Measurements from ENCODE around the gene EPO.

Gene EPO

GRCh38 chr7:100686822-100687211 lies 33.5 kb upstream of the EPO start:
- in situ Hi-C loops (cut with MboI; ENCODE audit: low pct_unique_long_range_greater_than_20kb, low sequenced_read_pairs, unreplicated experiment) = no loop called here
- TF ChIP-seq CTCF (IDR thresholded peaks at IDR 0.05; ENCODE audit: extremely low read depth, insufficient read depth, missing control alignments) = no peak
- DNase-seq (ENCODE audit: low spot score) = no peak

- in situ Hi-C loops (cut with MboI; ENCODE audit: low pct_unique_long_range_greater_than_20kb, low sequenced_read_pairs, unreplicated experiment) = no loop called here
- no peak for TF ChIP-seq CTCF (IDR thresholded peaks at IDR 0.05; ENCODE audit: extremely low read depth, insufficient read depth, missing control alignments)
These were observed 33.0 kb upstream of the EPO start for GRCh38 chr7:100687261-100687660.

GRCh38 chr7:100687751-100688300 lies 32.4 kb upstream of the EPO start:
- in situ Hi-C loops (cut with MboI; ENCODE audit: low pct_unique_long_range_greater_than_20kb, low sequenced_read_pairs, unreplicated experiment) = no loop called here
- no peak for TF ChIP-seq CTCF (IDR thresholded peaks at IDR 0.05; ENCODE audit: extremely low read depth, insufficient read depth, missing control alignments)
- no peak for DNase-seq (ENCODE audit: low spot score)

More at GRCh38 chr7:100687261-100687660, 33.0 kb upstream of the EPO start:
- DNase-seq (ENCODE audit: low spot score) = no peak

- TF ChIP-seq CTCF (IDR thresholded peaks at IDR 0.05; ENCODE audit: extremely low read depth, insufficient read depth, missing control alignments) = no peak
- no peak for DNase-seq (ENCODE audit: low spot score)
- in situ Hi-C loops (cut with MboI; ENCODE audit: low pct_unique_long_range_greater_than_20kb, low sequenced_read_pairs, unreplicated experiment) = no loop called here
These were observed 31.9 kb upstream of the EPO start for GRCh38 chr7:100688326-100688860.

- no peak for TF ChIP-seq CTCF (IDR thresholded peaks at IDR 0.05; ENCODE audit: extremely low read depth, insufficient read depth, missing control alignments)
- in situ Hi-C loops (cut with MboI; ENCODE audit: low pct_unique_long_range_greater_than_20kb, low sequenced_read_pairs, unreplicated experiment) = no loop called here
These were observed 30.8 kb upstream of the EPO start for GRCh38 chr7:100689230-100690135.

GRCh38 chr7:100691676-100692577 lies 28.3 kb upstream of the EPO start:
- peak; percentile 92 for TF ChIP-seq CTCF (IDR thresholded peaks at IDR 0.05; ENCODE audit: extremely low read depth, insufficient read depth, missing control alignments)
- in situ Hi-C loops (cut with MboI; ENCODE audit: low pct_unique_long_range_greater_than_20kb, low sequenced_read_pairs, unreplicated experiment) = no loop called here
- peak; percentile 90 for DNase-seq (ENCODE audit: low spot score)

More at GRCh38 chr7:100689230-100690135, 30.8 kb upstream of the EPO start:
- peak; percentile 42 for DNase-seq (ENCODE audit: low spot score)

Measured in GM13977 (cell line).